Common myeloid progenitor, CD34-positive (primary cell): ENCODE measurements around the gene ZNF699. TPM values are rescaled to one million over a fixed set of nuclear protein-coding genes. Genes with fewer than 3 reads are reported as not detected.

Source experiments
- CTCF ChIA-PET: fragments of 350-600 bp; sonication (Branson Sonifier 250); formaldehyde crosslinking; loops from one replicate; lab custom pipeline; 2021; ENCODE audit warnings: antibody characterized with exemption; lab: Charles Lee
- POLR2A ChIA-PET: fragments of 350-600 bp; sonication (Branson Sonifier 250); formaldehyde crosslinking; loops from one replicate; lab custom pipeline; 2021; ENCODE audit warnings: antibody characterized with exemption; lab: Charles Lee
- DNase-seq, 3 donors: peaks; one replicate each; pipeline versions ENCODE4 v3.0.0 to v3.0.0-alpha.2; 2013
- H3K27ac ChIP-seq, 2 experiments: 1 replicate in 1 of 2; 2 replicates in 1 of 2; pipeline ENCODE4 v1.7.0; 2013; ENCODE audit warnings: inconsistent platforms in 2 of 2, low read length in 2 of 2, mild to moderate bottlenecking in 2 of 2, low read depth in 1 of 2, moderate library complexity in 1 of 2; ENCODE audit not compliant: severe bottlenecking in 2 of 2, insufficient read depth in 1 of 2, poor library complexity in 1 of 2
- H3K27me3 ChIP-seq, 5 experiments: replicated peaks in 2 of 5; 1 replicate in 3 of 5; 2 replicates in 2 of 5; pipeline versions ENCODE4 v1.6.1 to v1.7.0; 2013; ENCODE audit warnings: low read length in 4 of 5, mild to moderate bottlenecking in 2 of 5, moderate library complexity in 2 of 5, inconsistent platforms in 1 of 5; ENCODE audit not compliant: insufficient read depth in 5 of 5, control insufficient read depth in 4 of 5
- H3K36me3 ChIP-seq, 4 experiments: 1 replicate in 2 of 4; 2 replicates in 2 of 4; pipeline versions ENCODE4 v1.6.1 to v1.7.0; 2013; ENCODE audit warnings: low read length in 3 of 4, control low read depth in 1 of 4, mild to moderate bottlenecking in 1 of 4; ENCODE audit not compliant: control insufficient read depth in 4 of 4, insufficient read depth in 4 of 4
- H3K4me1 ChIP-seq, 4 experiments: 1 replicate in 3 of 4; 2 replicates in 1 of 4; pipeline versions ENCODE4 v1.6.1 to v1.7.1; 2013; ENCODE audit warnings: low read length in 3 of 4, mild to moderate bottlenecking in 3 of 4, control low read depth in 1 of 4, inconsistent platforms in 1 of 4, moderate library complexity in 1 of 4; ENCODE audit not compliant: control insufficient read depth in 4 of 4, insufficient read depth in 4 of 4; ENCODE audit errors: control extremely low read depth in 1 of 4
- H3K4me3 ChIP-seq, 7 experiments: 1 replicate in 4 of 7; 2 replicates in 3 of 7; pipeline versions ENCODE4 v1.5.1 to v1.7.0; 2013; ENCODE audit warnings: mild to moderate bottlenecking in 7 of 7, low read length in 6 of 7, moderate library complexity in 6 of 7, inconsistent platforms in 2 of 7, low read depth in 2 of 7, control low read depth in 1 of 7; ENCODE audit not compliant: insufficient read depth in 4 of 7, control insufficient read depth in 1 of 7; ENCODE audit errors: extremely low read depth in 1 of 7
- H3K9me3 ChIP-seq, 5 experiments: 1 replicate in 4 of 5; 2 replicates in 1 of 5; pipeline versions ENCODE4 v1.6.1 to v1.7.1; 2013; ENCODE audit warnings: low read length in 4 of 5, mild to moderate bottlenecking in 2 of 5, inconsistent platforms in 1 of 5, low read depth in 1 of 5, moderate library complexity in 1 of 5; ENCODE audit not compliant: control insufficient read depth in 4 of 5, insufficient read depth in 2 of 5; ENCODE audit errors: control extremely low read depth in 1 of 5
- WGBS: methylation state at CpG from one replicate; pipeline ENCODE4 v1.1.5; 2013; ENCODE audit not compliant: insufficient coverage; 5-methylcytosine and 5-hydroxymethylcytosine counted together
- polyA plus RNA-seq: library from polyadenylated mRNA; unstranded; fragments of 120-200 nt; gene quantifications from one replicate; pipeline ENCODE4 v1.2.1, GENCODE V29; 2013

ZNF699 gene
- polyA plus RNA-seq = 4.4 TPM

GRCh38 chr19:9309139-9309973 is at the start of gene ZNF699:
Gene ZNF699 (minus strand): TSS chr19:9309838. CDS start chr19:9305119, 4,719 bp downstream.
- ChIA-PET POLR2A (interaction anchor here (0.6 kb wide), 2 partner anchors 169 to 177 kb away, joined by 3 to 7 read pairs; no protein-coding TSS in a partner anchor), CTCF (interaction anchor here (1.1 to 1.2 kb wide), 2 partner anchors 13 to 278 kb away, joined by 3 to 4 read pairs; no protein-coding TSS in a partner anchor)
- peaks cover 0 to 11% (median 10%) of the 10 kb centered on the region in 5 experiments for H3K9me3 ChIP-seq
- peaks cover 0 to 8% (median 4%) of the 10 kb centered on the region in 4 experiments for H3K36me3 ChIP-seq
- H3K4me1 ChIP-seq = peaks cover 4 to 12% (median 7%) of the 10 kb centered on the region in 4 experiments
- H3K4me3 ChIP-seq = peak within 1 kb of the TSS; percentile 71 to 96 (median 88)
- no peaks in the 10 kb centered on the region for H3K27me3 ChIP-seq
- WGBS = under 1% methylated on average over 57 of the region's 63 CpGs
- peak within 1 kb of the TSS; percentile 66 to 84 for H3K27ac ChIP-seq
- peak; percentile 99 for DNase-seq

- no peaks in the 10 kb centered on the region for H3K27me3 ChIP-seq
- H3K4me1 ChIP-seq = no peaks in the 10 kb centered on the region
- no peak overlapping the region for H3K4me3 ChIP-seq
- ChIA-PET POLR2A (no interaction called here), CTCF (no interaction called here)
- H3K27ac ChIP-seq = no peak overlapping the region
- H3K36me3 ChIP-seq = peaks cover 0 to 30% (median 7%) of the 10 kb centered on the region in 4 experiments
- 94% methylated on average over 2 of the region's 2 CpGs for WGBS
- DNase-seq = no peak
- H3K9me3 ChIP-seq = peaks cover 2 to 67% (median 46%) of the 10 kb centered on the region in 5 experiments
Measured at GRCh38 chr19:9354651-9355050, 45.0 kb upstream of the ZNF699 start.

DNA sequence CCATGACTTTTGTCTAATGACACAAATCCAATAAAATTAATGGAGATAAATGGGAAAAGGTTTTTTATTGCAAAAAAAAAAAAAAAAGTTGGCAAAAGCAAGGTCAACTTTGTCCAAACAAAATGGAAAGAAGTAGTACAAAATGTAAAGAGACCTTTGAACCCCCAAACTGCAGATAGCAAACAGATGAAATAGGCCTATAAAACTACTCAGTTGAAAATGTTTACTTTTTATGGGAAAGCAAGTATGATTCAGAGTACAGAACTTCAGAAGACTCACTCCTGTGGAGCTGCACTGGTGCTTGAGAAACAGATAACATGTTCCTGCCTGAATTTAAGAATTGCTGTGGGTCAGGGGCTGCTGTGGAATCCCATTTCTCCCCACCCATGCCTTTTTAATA is 43.4 kb upstream of the ZNF699 start:
- Histone ChIP-seq H3K9me3 (peaks cover 2 to 69% (median 48%) of the 10 kb centered on the region in 5 experiments), H3K27ac (no peak overlapping the region), H3K4me1 (no peaks in the 10 kb centered on the region), H3K36me3 (peaks cover 0 to 31% (median 6%) of the 10 kb centered on the region in 4 experiments), H3K27me3 (no peaks in the 10 kb centered on the region), H3K4me3 (no peak overlapping the region)
- no peak for DNase-seq
- ChIA-PET CTCF (interaction anchor here (0.5 kb wide), 1 partner anchor 295 kb away, joined by 3 read pairs; no protein-coding TSS in a partner anchor), POLR2A (no interaction called here)

DNA sequence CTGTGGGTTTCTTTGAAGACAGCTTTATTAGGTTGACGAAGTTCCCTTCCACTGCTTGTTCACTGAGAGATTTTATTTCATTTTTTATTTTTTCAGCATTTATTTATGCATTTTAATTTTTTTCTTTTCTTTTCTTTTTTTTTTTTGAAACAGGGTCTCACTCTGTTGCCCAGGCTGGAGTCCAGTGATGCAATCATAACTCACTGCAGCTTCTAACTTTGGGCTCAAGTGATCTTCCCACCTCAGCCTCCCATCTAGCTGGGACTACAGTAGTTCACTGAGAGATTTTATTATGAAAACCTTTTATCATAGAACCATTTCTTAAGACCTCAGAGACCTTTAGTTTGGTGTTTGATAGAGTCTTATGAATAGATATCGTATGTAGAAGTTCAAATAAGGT is 42.9 kb upstream of the ZNF699 start:
- no peak overlapping the region for H3K27ac ChIP-seq
- no peak for DNase-seq
- 100% methylated on average over 1 of the region's 2 CpGs for WGBS
- H3K4me1 ChIP-seq = no peaks in the 10 kb centered on the region
- peaks cover 0 to 26% (median 5%) of the 10 kb centered on the region in 4 experiments for H3K36me3 ChIP-seq
- H3K4me3 ChIP-seq = no peak overlapping the region
- ChIA-PET CTCF (interaction anchor here (0.5 kb wide), 1 partner anchor 295 kb away, joined by 3 read pairs; no protein-coding TSS in a partner anchor), POLR2A (no interaction called here)
- H3K9me3 ChIP-seq = peaks cover 3 to 67% (median 45%) of the 10 kb centered on the region in 5 experiments
- no peaks in the 10 kb centered on the region for H3K27me3 ChIP-seq

GRCh38 chr19:9348671-9349070 is 39.0 kb upstream of the ZNF699 start:
- 96% methylated on average over 16 of the region's 22 CpGs for WGBS
- POLR2A ChIA-PET = no interaction called here

DNA sequence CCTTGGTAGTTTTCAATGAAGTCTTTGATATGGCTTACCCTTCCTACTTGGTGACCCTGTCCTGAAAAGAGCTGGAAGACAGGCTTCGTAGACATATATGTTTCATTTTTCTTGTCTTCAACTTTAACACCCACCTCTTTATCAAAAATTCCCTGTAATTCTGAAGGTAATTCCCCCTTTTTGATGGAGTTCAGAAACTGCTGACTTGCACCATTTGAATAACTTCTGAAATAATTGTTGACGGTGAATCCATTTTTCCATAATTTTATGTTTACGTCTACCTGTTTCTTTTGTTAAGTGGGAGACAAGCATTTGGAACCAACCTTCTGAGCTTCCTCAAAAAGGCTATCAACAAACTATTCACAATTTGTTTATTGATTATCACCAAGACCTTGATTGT is 38.6 kb upstream of the ZNF699 start:
- Histone ChIP-seq H3K27me3 (no peaks in the 10 kb centered on the region), H3K27ac (no peak overlapping the region), H3K4me1 (no peaks in the 10 kb centered on the region), H3K4me3 (no peak overlapping the region), H3K36me3 (peaks cover 9 to 33% (median 10%) of the 10 kb centered on the region in 4 experiments), H3K9me3 (peaks cover 17 to 77% (median 49%) of the 10 kb centered on the region in 5 experiments)
- WGBS = 100% methylated on average over 3 of the region's 3 CpGs
- ChIA-PET POLR2A (interaction anchor here (0.6 kb wide), 1 partner anchor 13 kb away, joined by 5 read pairs; no protein-coding TSS in a partner anchor), CTCF (interaction anchor here (0.9 kb wide), 1 partner anchor 9 kb away, joined by 3 read pairs; no protein-coding TSS in a partner anchor)
- no peak for DNase-seq

More at GRCh38 chr19:9348671-9349070, 39.0 kb upstream of the ZNF699 start:
- Histone ChIP-seq H3K4me3 (peak overlapping the region in 1 of 7 experiments; percentile 6), H3K36me3 (peaks cover 5 to 29% (median 7%) of the 10 kb centered on the region in 4 experiments), H3K4me1 (no peaks in the 10 kb centered on the region), H3K9me3 (peaks cover 14 to 76% (median 45%) of the 10 kb centered on the region in 5 experiments), H3K27me3 (no peaks in the 10 kb centered on the region), H3K27ac (no peak overlapping the region)
- CTCF ChIA-PET = interaction anchor here (0.9 kb wide), 1 partner anchor 9 kb away, joined by 3 read pairs; no protein-coding TSS in a partner anchor
- DNase-seq = no peak
